K562 (cell line): ENCODE measurements around the gene TBC1D2. TPM values are rescaled to one million over a fixed set of nuclear protein-coding genes. Genes with fewer than 3 reads are reported as not detected.
A peak's percentile ranks its signal among the peaks of the same experiment; 100 is the strongest.

ENCODE experiments used
- ATAC-seq: fragments of 200-7000 bp; cut with Tn5 transposase; 3 replicates; pipeline ENCODE4 v1.9.1; 2020; ENCODE audit warnings: moderate library complexity
- BruUV-seq: library from RNA; stranded (reverse); fragments of 400-500 nt; replicated peaks from 2 replicates; lab custom pipeline; 2021; lab: Mats Ljungman, UMichigan
- CTCF ChIA-PET: fragments of 300-600 bp; formaldehyde crosslinking; extraction: SDS; loops from one replicate; lab custom pipeline; 2021; ENCODE audit warnings: low intra/inter-chr PET ratio; lab: Yijun Ruan, JAX
- POLR2A ChIA-PET: fragments of 300-600, 350-650 bp; sonication (Branson Sonifier 250); formaldehyde crosslinking; extraction: SDS; loops from one replicate; lab custom pipeline; 2021; ENCODE audit warnings: antibody characterized with exemption, inconsistent platforms; lab: Yijun Ruan, JAX
- DNase-seq, 4 experiments: peaks; one replicate each; pipeline versions ENCODE4 v3.0.0 to v3.0.0-alpha.2; 2011 to 2018; ENCODE audit warnings: low spot score in 3 of 4, mixed read lengths in 3 of 4; ENCODE audit errors: extremely low read depth in 1 of 4
- FAIRE-seq: peaks from 2 replicates; lab custom pipeline; 2011; peaks lifted over from hg19 to GRCh38; lab: Jason Lieb, UNC
- H2AFZ ChIP-seq: 2 replicates; pipeline ENCODE4 v1.6.0; 2011; ENCODE audit warnings: low read depth, low read length, control low read depth, inconsistent platforms
- H3K27ac ChIP-seq: fragments of 200-600 bp; 3 replicates; pipeline ENCODE4 v1.8.0; 2011; ENCODE audit warnings: low read depth, mild to moderate bottlenecking, control low read depth, inconsistent platforms, low read length, moderate library complexity, mixed read lengths; ENCODE audit errors: extremely low read depth
- H3K27me3 ChIP-seq, 2 experiments: fragments of 300-600 bp in 1 of 2; 2 replicates in 1 of 2; 3 replicates in 1 of 2; pipeline versions ENCODE4 v1.6.0 to v1.8.0; 2011; ENCODE audit warnings: inconsistent platforms in 2 of 2, low read length in 2 of 2, mild to moderate bottlenecking in 1 of 2, mixed read lengths in 1 of 2, moderate library complexity in 1 of 2; ENCODE audit not compliant: control insufficient read depth in 2 of 2, insufficient read depth in 2 of 2
- H3K36me3 ChIP-seq: fragments of 300-600 bp; 3 replicates; pipeline ENCODE4 v1.8.0; 2011; ENCODE audit warnings: mild to moderate bottlenecking, low read length, inconsistent platforms; ENCODE audit not compliant: control insufficient read depth, insufficient read depth
- H3K4me1 ChIP-seq, 2 experiments: fragments of 200-600 bp in 1 of 2; replicated peaks in 1 of 2; 2 replicates in 1 of 2; 3 replicates in 1 of 2; pipeline versions ENCODE4 v1.5.1 to v1.8.0; 2011; ENCODE audit warnings: inconsistent platforms in 2 of 2, low read length in 2 of 2, mild to moderate bottlenecking in 1 of 2, mixed read lengths in 1 of 2, moderate library complexity in 1 of 2; ENCODE audit not compliant: control insufficient read depth in 2 of 2, insufficient read depth in 2 of 2
- H3K4me2 ChIP-seq: 2 replicates; pipeline ENCODE4 v1.6.1; 2011; ENCODE audit warnings: low read length, control low read depth, inconsistent platforms, mixed read lengths; ENCODE audit not compliant: insufficient read depth
- H3K4me3 ChIP-seq: fragments of 200-600 bp; sonication (generic), shearing (Covaris generic); 2 replicates; pipeline ENCODE4 v1.5.1; 2016; ENCODE audit warnings: control low read depth, inconsistent platforms
- H3K79me2 ChIP-seq: fragments of 200-600 bp; 3 replicates; pipeline ENCODE4 v1.8.0; 2011; ENCODE audit warnings: low read length, inconsistent platforms; ENCODE audit not compliant: control insufficient read depth, insufficient read depth
- H3K9ac ChIP-seq, 2 experiments: 2 replicates each; pipeline versions ENCODE4 v1.6.0 to v1.6.1; 2011; ENCODE audit warnings: low read depth in 2 of 2, low read length in 2 of 2, control low read depth in 1 of 2, inconsistent platforms in 1 of 2, mild to moderate bottlenecking in 1 of 2, mixed read lengths in 1 of 2; ENCODE audit not compliant: insufficient read depth in 1 of 2
- H3K9me1 ChIP-seq: one replicate; pipeline ENCODE4 v1.6.0; 2011; ENCODE audit warnings: inconsistent platforms, mild to moderate bottlenecking, low read length, moderate library complexity; ENCODE audit not compliant: control insufficient read depth, insufficient read depth
- H3K9me3 ChIP-seq: replicated peaks from 2 replicates; pipeline ENCODE4 v1.5.1; 2011; ENCODE audit warnings: low read depth, low read length, inconsistent platforms; ENCODE audit not compliant: control insufficient read depth, insufficient read depth
- H4K20me1 ChIP-seq: replicated peaks from 2 replicates; pipeline ENCODE4 v1.6.1; 2011; ENCODE audit warnings: low read length, inconsistent platforms, mixed read lengths; ENCODE audit not compliant: control insufficient read depth, insufficient read depth
- CREBBP ChIP-seq: IDR thresholded peaks from one replicate; pipeline ENCODE4 v1.6.1; 2012; ENCODE audit warnings: low read depth, mild to moderate bottlenecking, control low read depth, inconsistent platforms, low read length
- CTCF ChIP-seq, 3 experiments: IDR thresholded peaks in 2 of 3; conservative IDR thresholded peaks in 1 of 3; 2 replicates each; pipeline ENCODE4 v1.5.1; 2011 to 2012; ENCODE audit warnings: low read length in 3 of 3, mild to moderate bottlenecking in 3 of 3, control low read depth in 2 of 3, improper control_type of control experiment in 1 of 3, inconsistent platforms in 1 of 3, low read depth in 1 of 3, mixed read lengths in 1 of 3, moderate library complexity in 1 of 3; ENCODE audit not compliant: insufficient read depth in 2 of 3
- POLR2A ChIP-seq: fragments of 450-650 bp; conservative IDR thresholded peaks from 2 replicates; pipeline ENCODE4 v1.6.1; 2016
- RAD21 ChIP-seq, 2 experiments: fragments of 250-450 bp in 1 of 2; fragments of 450-650 bp in 1 of 2; sonication (Bioruptor Pico) in 1 of 2; formaldehyde crosslinking in 1 of 2; IDR thresholded peaks in 1 of 2; conservative IDR thresholded peaks in 1 of 2; 2 replicates each; pipeline versions ENCODE4 v1.4.0 to v1.8.0; 2020 to 2022; ENCODE audit warnings: mild to moderate bottlenecking in 2 of 2, moderate library complexity in 1 of 2
- REST ChIP-seq, 2 experiments: fragments of 450-650 bp; formaldehyde crosslinking in 1 of 2; IDR thresholded peaks; 2 replicates each; pipeline versions ENCODE4 v1.4.0 to v1.6.1; 2014 to 2020; ENCODE audit warnings: mild to moderate bottlenecking in 2 of 2, borderline replicate concordance in 1 of 2, low read depth in 1 of 2
- ZNF589 ChIP-seq: fragments of 200-800 bp; sonication (Bioruptor generic); IDR thresholded peaks from 2 replicates; pipeline ENCODE4 v1.6.1; 2016; ENCODE audit warnings: low read depth, missing genetic modification characterization, missing compliant biosample characterization
- WGBS: fragments of 100-300 bp; shearing (Covaris generic); methylation state at CpG from one replicate; pipeline ENCODE4 v1.1.6; 2016; ENCODE audit warnings: low coverage, mixed read lengths; ENCODE audit not compliant: insufficient coverage; ENCODE audit errors: missing lambda C conversion rate; 5-methylcytosine and 5-hydroxymethylcytosine counted together
- in situ Hi-C: fragments of 300-500 bp; cut with MboI; formaldehyde crosslinking; loops from 4 replicates; pipeline ENCODE4 v1.15.0; 2018; ENCODE audit warnings: inconsistent platforms, mixed read lengths
- intact Hi-C: fragments of 100-400 bp; cut with micrococcal nuclease; formaldehyde crosslinking; loops from 2 replicates; pipeline ENCODE4 v1.14.2; 2022
- polyA plus RNA-seq, 8 experiments: library from polyadenylated mRNA; depleted of rRNA in 4 of 8; stranded (reverse) in 5 of 8; unstranded in 3 of 8; fragments of >200 nt; fragmentation: Nextera tagmentation in 2 of 8; fragmentation: Illumina TruSeq in 1 of 8; extraction: Ambion mirVana in 2 of 8; extraction: Trizol in 1 of 8; gene quantifications; 2 replicates each; pipeline versions ENCODE4 v1.2.1 to v1.2.3, GENCODE V29; 2011 to 2014; ENCODE audit warnings: inconsistent platforms in 1 of 8, missing spikeins in 1 of 8
- total RNA-seq, 7 experiments: library from RNA; depleted of rRNA in 6 of 7; stranded (reverse); fragments of >200 nt in 6 of 7; fragmentation: Illumina TruSeq in 2 of 7; extraction: Trizol in 2 of 7; gene quantifications; 2 replicates each; pipeline versions ENCODE4 v1.2.1 to v1.2.3, GENCODE V29; 2011 to 2021; ENCODE audit warnings: low replicate concordance in 1 of 7

Gene TBC1D2
- total and polyA plus RNA-seq, 9 of the 15 experiments (the other 6 are each of a cell fraction or from before 2014, with no cell fraction given) = 0.10 to 7.0 (median 2.5) TPM

GRCh38 chr9:98207606-98208005, 47.8 kb downstream of the TBC1D2 start:
- DNase-seq (no peak), FAIRE-seq (no peak), ATAC-seq (no peak)
- ChIA-PET CTCF (no interaction called here), POLR2A (interaction anchor here (0.6 to 1.3 kb wide), 2 partner anchors 12 to 48 kb away, joined by 3 read pairs; partner anchors contain the start of gene TBC1D2)
- in situ Hi-C loops = loop anchor here (5.0 kb wide), 2 partner anchors 55 to 90 kb away; partner anchors contain the start of gene TRIM14
- H3K4me3 ChIP-seq = no peak overlapping the region
- no peak overlapping the region for H2AFZ ChIP-seq
- no TSS peak for BruUV-seq
- 80% methylated on average over 2 of the region's 4 CpGs for WGBS
- peaks cover 3% of the 10 kb centered on the region; the same call in 1 of the 3 replicates for H3K36me3 ChIP-seq
- H3K27ac ChIP-seq = no peak overlapping the region
- TF ChIP-seq POLR2A = no peak
- peak in 1 of 2 experiments; percentile 42; a peak in 2 of 4 replicates for TF ChIP-seq RAD21 (CRISPR knock-in tag; conservative IDR thresholded peaks at IDR 0.05 in 1 of 2, IDR thresholded peaks at IDR 0.05 in 1 of 2)
- peak; percentile 41 to 50 (median 43); a peak in 5 of 6 replicates for TF ChIP-seq CTCF (IDR thresholded peaks at IDR 0.05 in 2 of 3, conservative IDR thresholded peaks at IDR 0.05 in 1 of 3; ENCODE audit: insufficient read depth in 2 of 3, low read depth in 1 of 3, low read length in 3 of 3)
- TF ChIP-seq CREBBP = no peak
- no peak for TF ChIP-seq ZNF589 (CRISPR knock-in tag)
- peak; percentile 17; the same call in 1 of the 2 replicates for TF ChIP-seq REST (IDR thresholded peaks at IDR 0.05; ENCODE audit: borderline replicate concordance)
- TF ChIP-seq REST (CRISPR knock-in tag; IDR thresholded peaks at IDR 0.05; ENCODE audit: low read depth) = no peak
- H3K79me2 ChIP-seq = no peaks in the 10 kb centered on the region
- H3K9me1 ChIP-seq = no peaks in the 10 kb centered on the region
- intact Hi-C loops = loop anchor here (5.0 to 10.0 kb wide), 2 partner anchors 107 to 160 kb away; no protein-coding TSS in a partner anchor
- no peaks in the 10 kb centered on the region for H4K20me1 ChIP-seq
- no peaks in the 10 kb centered on the region for H3K9me3 ChIP-seq
- H3K27me3 ChIP-seq = no peaks in the 10 kb centered on the region
- H3K4me1 ChIP-seq = peaks cover 11 to 22% of the 10 kb centered on the region in 2 experiments; a peak in 4 of 5 replicates
- H3K4me2 ChIP-seq = no peak overlapping the region
- 0 out of 4 replicates have a peak overlapping the region, but pooled peaks of 1 of the 2 experiments have one; percentile 20 for H3K9ac ChIP-seq
